ENCODE measurements around the gene CUEDC1.
"Not testable (repeated sequence)": the region's sequence is repeated elsewhere in the genome, so short reads cannot be mapped to it uniquely, and the experiment has no call there.

Gene CUEDC1

GRCh38 chr17:57985675-57985974 is 30.4 kb upstream of the CUEDC1 start:
- DNase-seq (ENCODE audit: low spot score) = peak; percentile 64

GRCh38 chr17:57984936-57985674 is 29.9 kb upstream of the CUEDC1 start:
- DNase-seq (ENCODE audit: low spot score) = no peak

- no peak for DNase-seq (ENCODE audit: low spot score)
These were observed 29.2 kb upstream of the CUEDC1 start for GRCh38 chr17:57984261-57984890.

DNA sequence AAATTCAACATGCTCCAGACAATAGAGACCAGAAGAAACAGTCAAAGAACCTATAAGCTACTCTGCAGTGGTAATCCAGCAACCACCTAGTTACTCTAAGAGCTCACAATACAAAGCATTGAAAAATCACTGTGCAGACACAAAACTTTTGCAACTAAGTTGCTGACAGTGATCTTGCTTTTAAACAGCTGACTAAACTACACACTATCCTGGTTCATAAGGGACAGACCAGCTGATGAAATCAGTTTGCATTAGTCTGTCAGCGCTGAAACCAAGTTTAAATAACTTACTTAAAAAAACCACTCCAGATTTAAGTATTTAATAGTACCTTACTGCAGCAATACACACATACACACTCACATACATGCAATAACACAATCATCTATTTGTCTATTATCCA is 28.2 kb upstream of the CUEDC1 start:
- DNase-seq (ENCODE audit: low spot score) = no peak

DNA sequence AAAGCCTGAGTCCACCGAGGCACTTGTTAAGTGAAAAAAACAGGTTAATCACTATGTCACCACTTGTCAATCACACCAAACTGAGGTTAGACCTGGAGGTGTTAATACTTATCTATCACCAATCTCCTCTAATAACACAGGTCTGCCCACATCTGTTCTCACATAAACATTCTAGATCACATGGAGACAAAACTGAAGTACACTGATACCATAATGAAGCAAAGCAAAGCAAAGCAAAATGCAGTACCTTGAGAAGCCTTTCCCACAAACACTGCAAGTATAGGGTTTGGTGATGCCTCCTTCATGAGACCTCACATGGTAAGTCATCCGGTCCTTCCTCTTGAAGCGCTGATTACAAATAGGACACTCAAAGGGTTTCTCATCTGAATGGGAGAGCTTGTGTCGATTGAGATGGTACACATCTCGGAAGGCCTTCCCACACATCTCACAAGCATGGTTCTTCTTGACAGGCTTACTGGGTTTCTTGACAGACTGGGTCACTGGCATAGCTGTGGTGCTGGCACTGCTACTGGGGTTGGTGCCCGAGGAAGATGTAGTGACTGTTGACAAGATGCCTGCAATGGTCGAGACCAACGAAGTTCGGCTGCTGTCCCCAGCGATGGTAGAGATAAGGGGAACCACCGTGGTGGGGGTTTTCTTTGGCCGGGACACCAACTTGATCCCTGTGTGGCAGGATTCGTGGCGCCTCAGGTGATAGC is 27.4 kb upstream of the CUEDC1 start:
- no peak for DNase-seq (ENCODE audit: low spot score)

- no peak for DNase-seq (ENCODE audit: low spot score)
These were observed 25.3 kb upstream of the CUEDC1 start for GRCh38 chr17:57980522-57980921.

DNA sequence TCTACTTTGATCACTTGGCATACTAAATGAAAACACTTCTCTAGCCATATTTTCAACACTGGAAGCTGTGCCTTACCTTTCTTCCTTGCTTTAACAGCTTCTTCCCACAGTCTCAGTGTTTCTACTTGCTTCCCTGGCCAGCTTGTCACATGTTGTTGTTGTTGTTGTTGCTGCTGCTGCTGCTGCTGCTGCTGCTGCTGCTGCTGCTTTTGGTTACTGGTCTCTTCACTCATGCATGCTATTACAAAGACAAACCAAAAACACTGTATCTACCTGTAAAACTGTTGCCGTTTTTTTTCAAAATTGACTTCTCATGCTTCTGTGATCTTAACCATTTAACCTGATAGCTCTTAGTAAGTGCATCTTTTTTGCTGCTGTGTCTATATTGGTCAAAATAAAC is 23.9 kb upstream of the CUEDC1 start:
- DNase-seq (ENCODE audit: low spot score) = no peak

DNA sequence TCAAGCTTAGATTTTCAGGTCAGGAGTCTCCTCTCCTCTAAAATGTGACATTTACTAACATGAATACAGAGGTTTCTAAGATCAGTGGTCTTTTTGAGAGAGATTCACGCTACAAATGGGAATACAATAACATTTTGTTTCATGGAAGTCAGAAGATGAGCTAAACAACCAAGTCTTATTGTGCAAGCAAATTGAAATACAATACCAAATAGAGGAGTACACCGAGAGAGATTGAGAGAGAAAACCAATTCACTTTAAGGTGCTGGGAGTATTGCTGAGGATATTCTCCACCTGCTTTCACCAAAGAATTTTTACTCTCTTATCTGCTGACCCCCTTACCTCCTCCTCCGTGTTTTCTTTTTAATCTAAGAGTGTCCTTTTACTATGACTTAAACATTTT is 21.4 kb upstream of the CUEDC1 start:
- DNase-seq (ENCODE audit: low spot score) = no peak

DNA sequence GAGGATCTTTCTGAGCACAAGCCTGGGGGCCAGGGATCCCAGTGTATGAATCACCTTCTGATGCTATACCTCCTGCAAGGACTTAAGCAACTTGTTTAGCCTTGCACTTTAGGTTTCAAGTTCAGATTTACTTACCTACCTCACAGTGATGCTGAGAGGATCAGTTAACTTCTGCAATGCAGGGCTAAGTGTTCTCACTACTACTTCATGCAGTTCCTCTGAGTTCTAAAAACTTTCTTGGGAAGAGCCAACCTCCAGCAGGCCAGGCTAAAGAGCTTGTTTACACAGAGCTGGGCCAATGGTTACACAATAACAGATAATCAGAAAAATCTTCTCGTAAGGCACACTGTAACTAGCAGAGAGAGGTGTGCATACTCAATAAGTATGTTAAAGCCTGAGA is 19.8 kb upstream of the CUEDC1 start:
- no peak for DNase-seq (ENCODE audit: low spot score)

- DNase-seq (ENCODE audit: low spot score) = not testable (repeated sequence)
These were observed 19.0 kb upstream of the CUEDC1 start for GRCh38 chr17:57974053-57974824.

DNA sequence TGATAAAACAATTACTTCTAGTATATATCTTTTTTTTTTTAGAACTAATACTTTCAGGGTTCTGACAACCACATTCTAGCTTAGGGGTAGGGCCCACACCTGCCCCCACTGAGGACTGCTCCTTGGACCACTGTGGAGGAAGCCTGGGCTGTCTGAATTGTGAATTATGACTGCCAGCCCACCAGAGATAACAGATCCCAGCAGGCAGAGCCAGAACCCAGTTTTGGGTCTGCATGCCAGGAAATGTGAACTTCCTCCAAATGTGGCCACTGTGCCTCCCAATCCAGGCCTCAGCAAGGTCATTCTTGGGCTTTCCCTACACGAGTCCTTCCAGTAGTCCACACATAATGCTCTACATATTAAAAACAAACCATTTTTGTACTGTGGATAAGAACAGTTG is 16.9 kb upstream of the CUEDC1 start:
- no peak for DNase-seq (ENCODE audit: low spot score)

- DNase-seq (ENCODE audit: low spot score) = no peak
These were observed 16.4 kb upstream of the CUEDC1 start for GRCh38 chr17:57971572-57971971.

GRCh38 chr17:57970710-57971109 is 15.5 kb upstream of the CUEDC1 start:
- no peak for DNase-seq (ENCODE audit: low spot score)

GRCh38 chr17:57968456-57968855 is 13.2 kb upstream of the CUEDC1 start:
- no peak for DNase-seq (ENCODE audit: low spot score)

- no peak for DNase-seq (ENCODE audit: low spot score)
These were observed 11.7 kb upstream of the CUEDC1 start for GRCh38 chr17:57966875-57967274.

- DNase-seq (ENCODE audit: low spot score) = no peak
These were observed 11.0 kb upstream of the CUEDC1 start for GRCh38 chr17:57966246-57966645.

GRCh38 chr17:57965521-57966160 is 10.4 kb upstream of the CUEDC1 start:
- DNase-seq (ENCODE audit: low spot score) = no peak

GRCh38 chr17:57963149-57963511 is 7.9 kb upstream of the CUEDC1 start:
- no peak for DNase-seq (ENCODE audit: low spot score)

- no peak for DNase-seq (ENCODE audit: low spot score)
These were observed 7.3 kb upstream of the CUEDC1 start for GRCh38 chr17:57962279-57963148.

GRCh38 chr17:57959929-57960328 is 4.7 kb upstream of the CUEDC1 start:
- DNase-seq (ENCODE audit: low spot score) = no peak

- not testable (repeated sequence) for DNase-seq (ENCODE audit: low spot score)
These were observed 3.2 kb upstream of the CUEDC1 start for GRCh38 chr17:57958391-57958790.
